Measurements from ENCODE around the gene CCL17. TPM values are rescaled to one million over a fixed set of nuclear protein-coding genes. Genes with fewer than 3 reads are reported as not detected.

The CCL17 gene
- total RNA-seq, 3 donors from 2014 or later (not counting 1 experiment from before 2014, with no cell fraction given), result not detected

DNA sequence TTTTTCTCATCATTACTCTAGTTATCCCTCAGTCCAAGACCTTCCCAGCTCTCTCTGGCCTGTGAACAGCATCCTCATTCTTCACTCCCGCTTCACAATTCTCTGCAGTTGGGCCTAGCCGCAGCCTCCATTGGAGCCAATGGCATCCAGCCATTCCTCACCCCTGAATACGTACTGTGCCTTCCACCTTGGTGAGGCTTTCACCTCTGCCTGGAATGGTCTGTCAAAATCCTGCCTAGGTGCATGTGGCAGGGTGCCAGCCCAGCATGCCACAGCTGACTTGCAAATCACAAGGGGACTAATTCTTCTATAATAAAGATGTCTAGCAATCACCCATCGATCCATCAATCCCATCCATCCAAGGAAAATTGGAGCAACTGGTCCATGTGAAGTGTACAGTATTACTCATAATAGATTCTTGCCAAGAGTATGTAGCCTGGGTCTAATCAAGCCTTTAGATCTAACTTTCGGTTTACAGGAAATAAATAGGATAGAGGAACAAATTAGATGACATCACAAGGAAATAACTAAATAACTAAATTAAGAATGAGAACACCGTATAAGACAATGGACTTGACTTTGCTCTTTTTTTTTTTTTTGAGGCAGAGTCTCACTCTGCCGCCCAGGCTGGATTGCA lies 37.3 kb upstream of the CCL17 start:
- ATAC-seq (no peak), DNase-seq (no peak)
- intact Hi-C loops (cut with micrococcal nuclease), result no loop called here
- Mint-ChIP-seq H3K4me3 (no peak overlapping the region), H3K4me1 (peaks cover 0 to 4% of the 10 kb centered on the region in 2 donors), H3K27ac (no peak overlapping the region), H3K36me3 (no peaks in the 10 kb centered on the region), H3K9me3 (no peaks in the 10 kb centered on the region), H3K27me3 (ENCODE audit: low read depth in 2 of 2) (peaks cover 6 to 10% of the 10 kb centered on the region in 2 donors)
- WGBS (ENCODE audit: insufficient coverage), result 85% methylated on average over 6 of the region's 7 CpGs
- Histone ChIP-seq H3K27me3 (ENCODE audit: control insufficient read depth, insufficient read depth, low read length) (no peaks in the 10 kb centered on the region), H3K4me1 (ENCODE audit: control insufficient read depth, insufficient read depth, low read length) (no peaks in the 10 kb centered on the region), H3K9me3 (ENCODE audit: control insufficient read depth, insufficient read depth, low read length) (no peaks in the 10 kb centered on the region), H3K4me3 (ENCODE audit: low read length) (no peak overlapping the region), H3K36me3 (ENCODE audit: control insufficient read depth, insufficient read depth, low read length) (no peaks in the 10 kb centered on the region), H3K27ac (ENCODE audit: low read length) (no peak overlapping the region)
- TF ChIP-seq, protein P1, sequence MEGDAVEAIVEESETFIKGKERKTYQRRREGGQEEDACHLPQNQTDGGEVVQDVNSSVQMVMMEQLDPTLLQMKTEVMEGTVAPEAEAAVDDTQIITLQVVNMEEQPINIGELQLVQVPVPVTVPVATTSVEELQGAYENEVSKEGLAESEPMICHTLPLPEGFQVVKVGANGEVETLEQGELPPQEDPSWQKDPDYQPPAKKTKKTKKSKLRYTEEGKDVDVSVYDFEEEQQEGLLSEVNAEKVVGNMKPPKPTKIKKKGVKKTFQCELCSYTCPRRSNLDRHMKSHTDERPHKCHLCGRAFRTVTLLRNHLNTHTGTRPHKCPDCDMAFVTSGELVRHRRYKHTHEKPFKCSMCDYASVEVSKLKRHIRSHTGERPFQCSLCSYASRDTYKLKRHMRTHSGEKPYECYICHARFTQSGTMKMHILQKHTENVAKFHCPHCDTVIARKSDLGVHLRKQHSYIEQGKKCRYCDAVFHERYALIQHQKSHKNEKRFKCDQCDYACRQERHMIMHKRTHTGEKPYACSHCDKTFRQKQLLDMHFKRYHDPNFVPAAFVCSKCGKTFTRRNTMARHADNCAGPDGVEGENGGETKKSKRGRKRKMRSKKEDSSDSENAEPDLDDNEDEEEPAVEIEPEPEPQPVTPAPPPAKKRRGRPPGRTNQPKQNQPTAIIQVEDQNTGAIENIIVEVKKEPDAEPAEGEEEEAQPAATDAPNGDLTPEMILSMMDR (IDR thresholded peaks at IDR 0.05), result no peak

DNA sequence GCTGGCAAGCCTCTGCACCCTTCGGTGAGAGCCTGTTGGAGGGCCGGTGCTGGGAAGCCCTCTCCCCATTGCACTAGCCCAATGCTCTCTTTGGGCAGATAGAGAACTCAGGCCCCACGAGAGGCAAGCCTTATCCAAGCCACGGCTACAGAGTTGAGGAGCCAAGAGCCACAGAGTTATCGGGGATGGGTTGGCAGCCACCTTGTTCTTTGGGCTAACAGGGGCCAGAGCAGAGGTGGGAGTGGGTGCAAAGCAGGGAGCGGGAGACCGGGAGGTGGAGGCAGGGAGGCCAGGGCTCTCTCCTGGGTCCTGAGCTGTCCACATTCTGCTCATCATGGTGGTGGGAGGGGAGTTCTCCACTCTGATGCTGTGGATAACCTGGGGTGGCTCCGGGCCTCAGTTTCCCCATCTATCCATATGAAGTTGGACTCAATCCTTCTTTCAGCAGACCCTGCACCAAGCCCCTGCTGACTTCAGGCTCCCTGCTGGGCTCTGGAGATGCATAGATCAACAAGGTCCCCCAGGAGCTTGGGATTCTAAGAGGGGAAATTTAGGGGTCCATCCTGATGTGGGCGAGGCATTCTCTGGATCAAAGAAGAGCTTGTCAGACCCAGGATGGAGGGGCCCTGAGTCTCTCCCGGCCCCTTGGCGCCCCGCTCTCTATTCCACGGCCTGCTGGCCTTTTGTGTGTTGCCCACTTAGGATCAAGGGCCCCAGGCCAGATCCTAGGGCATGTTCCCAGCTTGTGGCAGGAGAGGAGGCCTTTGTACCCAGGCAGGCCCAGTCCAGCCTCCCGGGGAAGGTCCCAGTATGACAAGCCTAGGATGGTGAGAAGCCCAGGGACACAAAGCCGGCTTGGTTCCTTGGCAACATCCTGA lies 32.8 kb upstream of the CCL17 start:
- 89% methylated on average over 15 of the region's 15 CpGs for WGBS (ENCODE audit: insufficient coverage)
- intact Hi-C loops (cut with micrococcal nuclease), result no loop called here
- Histone ChIP-seq H3K4me3 (ENCODE audit: low read length) (no peak overlapping the region), H3K36me3 (ENCODE audit: control insufficient read depth, insufficient read depth, low read length) (no peaks in the 10 kb centered on the region), H3K27ac (ENCODE audit: low read length) (no peak overlapping the region), H3K9me3 (ENCODE audit: control insufficient read depth, insufficient read depth, low read length) (no peaks in the 10 kb centered on the region), H3K4me1 (ENCODE audit: control insufficient read depth, insufficient read depth, low read length) (no peaks in the 10 kb centered on the region), H3K27me3 (ENCODE audit: control insufficient read depth, insufficient read depth, low read length) (no peaks in the 10 kb centered on the region)
- H3K4me1 Mint-ChIP-seq, result peaks cover 0 to 4% of the 10 kb centered on the region in 2 donors
- peaks cover 6 to 10% of the 10 kb centered on the region in 2 donors for H3K27me3 Mint-ChIP-seq (ENCODE audit: low read depth in 2 of 2)
- H3K9me3 Mint-ChIP-seq, result no peaks in the 10 kb centered on the region
- TF ChIP-seq, protein P1 (IDR thresholded peaks at IDR 0.05), result no peak
- H3K4me3 Mint-ChIP-seq, result no peak overlapping the region
- no peak overlapping the region for H3K27ac Mint-ChIP-seq
- H3K36me3 Mint-ChIP-seq, result no peaks in the 10 kb centered on the region
- DNase-seq (no peak), ATAC-seq (no peak)

DNA sequence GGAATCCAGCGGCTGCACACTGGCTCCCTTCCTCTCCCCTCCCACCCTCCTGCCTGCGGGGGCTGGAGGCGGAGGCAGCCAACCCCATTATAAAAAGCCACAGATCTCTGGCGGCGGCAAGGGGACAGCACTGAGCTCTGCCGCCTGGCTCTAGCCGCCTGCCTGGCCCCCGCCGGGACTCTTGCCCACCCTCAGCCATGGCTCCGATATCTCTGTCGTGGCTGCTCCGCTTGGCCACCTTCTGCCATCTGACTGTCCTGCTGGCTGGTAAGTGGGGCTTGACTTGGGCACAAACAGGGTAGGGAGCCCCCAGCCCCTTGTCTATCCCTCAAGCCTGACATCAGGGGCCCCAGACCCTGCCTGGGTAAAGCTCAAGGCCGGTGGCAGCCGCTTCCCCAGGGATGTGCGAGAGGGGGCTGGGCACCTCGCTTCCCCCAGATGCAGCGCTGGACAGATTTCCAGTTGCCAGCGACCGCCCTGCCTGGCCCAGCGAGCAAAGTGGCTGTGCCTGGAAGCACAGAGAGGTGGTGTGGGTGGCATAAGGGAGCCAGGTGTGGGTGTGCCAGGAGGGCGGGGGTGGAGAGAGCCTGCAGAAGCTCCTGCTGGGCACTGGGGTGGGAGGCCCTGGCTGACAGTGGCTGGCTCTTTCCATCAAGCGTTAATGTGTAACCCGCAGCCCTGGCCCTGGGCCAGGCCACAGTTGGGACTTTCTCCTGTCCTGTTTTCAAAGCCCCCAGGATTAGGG lies 32.0 kb upstream of the CCL17 start, which contains the start of gene CX3CL1:
Gene CX3CL1, plus strand, starts transcription at position 119 of the 745 bp plus-strand sequence. Its CDS starts 79 bp downstream, at position 198.
- ATAC-seq (no peak), DNase-seq (no peak)
- Histone ChIP-seq H3K9me3 (ENCODE audit: control insufficient read depth, insufficient read depth, low read length) (no peaks in the 10 kb centered on the region), H3K4me3 (ENCODE audit: low read length) (no peak within 1 kb of the TSS), H3K36me3 (ENCODE audit: control insufficient read depth, insufficient read depth, low read length) (no peaks in the 10 kb centered on the region), H3K27ac (ENCODE audit: low read length) (no peak within 1 kb of the TSS), H3K4me1 (ENCODE audit: control insufficient read depth, insufficient read depth, low read length) (no peaks in the 10 kb centered on the region), H3K27me3 (ENCODE audit: control insufficient read depth, insufficient read depth, low read length) (no peaks in the 10 kb centered on the region)
- intact Hi-C loops (cut with micrococcal nuclease), result no loop called here
- WGBS (ENCODE audit: insufficient coverage), result 81% methylated on average over 23 of the region's 23 CpGs
- Mint-ChIP-seq H3K36me3 (no peaks in the 10 kb centered on the region), H3K4me1 (no peaks in the 10 kb centered on the region), H3K27ac (no peak within 1 kb of the TSS), H3K27me3 (ENCODE audit: low read depth in 2 of 2) (peaks cover 0 to 6% of the 10 kb centered on the region in 2 donors), H3K9me3 (no peaks in the 10 kb centered on the region), H3K4me3 (no peak within 1 kb of the TSS)
- TF ChIP-seq, protein P1 (IDR thresholded peaks at IDR 0.05), result no peak
